HG03095 (cell line): ENCODE measurements around the gene TENT5A.

Experiments used
- ATAC-seq: cut with Tn5 transposase; IDR thresholded peaks from one replicate; pipeline ENCODE4 v1.9.1; 2021; ENCODE audit warnings: moderate library complexity; ENCODE audit not compliant: unreplicated experiment

The TENT5A gene

GRCh38 chr6:81772741-81773140 lies 20.3 kb upstream of the TENT5A start:
- ATAC-seq = peak; percentile 99

GRCh38 chr6:81771097-81771496 lies 18.6 kb upstream of the TENT5A start:
- ATAC-seq = no peak

GRCh38 chr6:81770381-81770780 lies 17.9 kb upstream of the TENT5A start:
- no peak for ATAC-seq

- no peak for ATAC-seq
Observed at GRCh38 chr6:81769824-81770223, 17.3 kb upstream of the TENT5A start.

GRCh38 chr6:81768150-81768942 lies 15.9 kb upstream of the TENT5A start:
- ATAC-seq = no peak

- no peak for ATAC-seq
Observed at GRCh38 chr6:81767163-81767891, 14.8 kb upstream of the TENT5A start.

- ATAC-seq = no peak
Observed at GRCh38 chr6:81766482-81767069, 14.1 kb upstream of the TENT5A start.

GRCh38 chr6:81764531-81764930 lies 12.1 kb upstream of the TENT5A start:
- no peak for ATAC-seq

- no peak for ATAC-seq
Observed at GRCh38 chr6:81763968-81764367, 11.5 kb upstream of the TENT5A start.

- no peak for ATAC-seq
Observed at GRCh38 chr6:81763051-81763450, 10.6 kb upstream of the TENT5A start.

GRCh38 chr6:81762606-81763005 lies 10.1 kb upstream of the TENT5A start:
- no peak for ATAC-seq

GRCh38 chr6:81762132-81762531 lies 9.7 kb upstream of the TENT5A start:
- ATAC-seq = no peak

GRCh38 chr6:81761197-81761596 lies 8.7 kb upstream of the TENT5A start:
- no peak for ATAC-seq

GRCh38 chr6:81759782-81760181 lies 7.3 kb upstream of the TENT5A start:
- no peak for ATAC-seq

GRCh38 chr6:81758221-81758620 lies 5.7 kb upstream of the TENT5A start:
- ATAC-seq = no peak

- ATAC-seq = no peak
Observed at GRCh38 chr6:81756690-81757089, 4.2 kb upstream of the TENT5A start.

GRCh38 chr6:81755551-81755950 lies 3.1 kb upstream of the TENT5A start:
- no peak for ATAC-seq

GRCh38 chr6:81754906-81755305 lies 2.4 kb upstream of the TENT5A start:
- no peak for ATAC-seq

GRCh38 chr6:81753711-81754577 lies 1.5 kb upstream of the TENT5A start:
- peak; percentile 31 for ATAC-seq

- ATAC-seq = peak; percentile 29
Observed at GRCh38 chr6:81752921-81753710, 635 bp upstream of the TENT5A start.
